ENCODE data around the gene IZUMO1R. TPM values are rescaled to one million over a fixed set of nuclear protein-coding genes. Genes with fewer than 3 reads are reported as not detected.

IZUMO1R gene
- total RNA-seq, 1 donor from 2014 or later, result not detected

DNA sequence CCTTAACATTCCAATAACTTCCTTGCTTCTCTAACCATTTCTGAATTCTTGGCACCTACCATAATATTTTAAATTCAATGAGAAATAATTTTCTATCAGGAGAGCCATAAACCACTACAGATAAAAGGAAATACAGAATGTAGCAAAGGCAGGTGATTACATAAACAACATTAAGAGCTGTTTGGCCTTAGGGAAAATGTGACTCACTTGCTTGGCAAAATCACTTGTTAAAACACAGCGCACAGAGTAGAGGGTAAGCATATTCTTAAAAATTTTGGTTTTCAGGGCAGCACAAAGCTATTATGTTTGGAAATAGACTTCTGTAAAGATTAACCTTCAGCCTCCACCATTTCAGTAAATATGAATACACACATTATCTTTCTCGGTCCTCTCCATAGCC, 26.4 kb downstream of the IZUMO1R start:
- no peak for DNase-seq
- Mint-ChIP-seq H3K9me3 (ENCODE audit: unreplicated experiment) (no peaks in the 10 kb centered on the region), H3K4me1 (ENCODE audit: low read depth, unreplicated experiment) (no peaks in the 10 kb centered on the region)

DNA sequence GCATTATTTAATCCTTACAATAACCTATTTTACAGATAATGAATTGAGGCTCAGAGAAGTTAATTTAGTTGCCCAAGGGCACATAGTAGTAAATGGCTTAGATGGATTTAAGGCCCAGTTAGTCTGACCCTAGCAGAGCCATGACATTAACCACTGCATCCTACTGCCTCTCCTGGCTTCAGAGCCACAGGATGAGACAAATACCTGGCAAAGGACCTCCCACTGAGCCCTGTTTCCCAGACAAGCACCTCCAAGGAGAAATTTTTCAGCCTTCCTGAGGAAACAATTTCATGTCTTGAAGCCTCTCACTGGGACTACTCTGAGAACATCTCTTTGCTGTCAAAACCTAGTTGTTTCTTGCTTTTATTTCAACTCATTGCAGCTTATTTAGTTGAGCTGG, 28.4 kb downstream of the IZUMO1R start:
- Mint-ChIP-seq H3K27ac (ENCODE audit: unreplicated experiment) (no peak overlapping the region), H3K4me1 (ENCODE audit: low read depth, unreplicated experiment) (no peaks in the 10 kb centered on the region), H3K9me3 (ENCODE audit: unreplicated experiment) (no peaks in the 10 kb centered on the region), H3K27me3 (ENCODE audit: unreplicated experiment) (no peaks in the 10 kb centered on the region), H3K4me3 (ENCODE audit: unreplicated experiment) (no peak overlapping the region), H3K36me3 (ENCODE audit: unreplicated experiment) (no peaks in the 10 kb centered on the region)
- DNase-seq, result no peak
- no peak for TF ChIP-seq CTCF (IDR thresholded peaks at IDR 0.05; ENCODE audit: partially characterized antibody, unreplicated experiment)

More for the DNA sequence above, 26.4 kb downstream of the IZUMO1R start:
- Mint-ChIP-seq H3K36me3 (ENCODE audit: unreplicated experiment) (no peaks in the 10 kb centered on the region), H3K4me3 (ENCODE audit: unreplicated experiment) (no peak overlapping the region), H3K27me3 (ENCODE audit: unreplicated experiment) (no peaks in the 10 kb centered on the region), H3K27ac (ENCODE audit: unreplicated experiment) (no peak overlapping the region)
- TF ChIP-seq CTCF (IDR thresholded peaks at IDR 0.05; ENCODE audit: partially characterized antibody, unreplicated experiment), result no peak

- H3K4me1 Mint-ChIP-seq (ENCODE audit: low read depth, unreplicated experiment), result no peaks in the 10 kb centered on the region
Measured at GRCh38 chr11:94336033-94336432, 31.7 kb downstream of the IZUMO1R start.

GRCh38 chr11:94338651-94339050, 34.3 kb downstream of the IZUMO1R start:
- no peaks in the 10 kb centered on the region for H3K4me1 Mint-ChIP-seq (ENCODE audit: low read depth, unreplicated experiment)
- no peak overlapping the region for H3K27ac Mint-ChIP-seq (ENCODE audit: unreplicated experiment)
- H3K9me3 Mint-ChIP-seq (ENCODE audit: unreplicated experiment), result no peaks in the 10 kb centered on the region
- no peak overlapping the region for H3K4me3 Mint-ChIP-seq (ENCODE audit: unreplicated experiment)
- H3K27me3 Mint-ChIP-seq (ENCODE audit: unreplicated experiment), result no peaks in the 10 kb centered on the region
- TF ChIP-seq CTCF (IDR thresholded peaks at IDR 0.05; ENCODE audit: partially characterized antibody, unreplicated experiment), result no peak
- no peak for DNase-seq
- H3K36me3 Mint-ChIP-seq (ENCODE audit: unreplicated experiment), result no peaks in the 10 kb centered on the region

More at GRCh38 chr11:94336033-94336432, 31.7 kb downstream of the IZUMO1R start:
- H3K27me3 Mint-ChIP-seq (ENCODE audit: unreplicated experiment), result no peaks in the 10 kb centered on the region
- no peak for DNase-seq
- no peak overlapping the region for H3K27ac Mint-ChIP-seq (ENCODE audit: unreplicated experiment)
- no peak overlapping the region for H3K4me3 Mint-ChIP-seq (ENCODE audit: unreplicated experiment)
- no peaks in the 10 kb centered on the region for H3K9me3 Mint-ChIP-seq (ENCODE audit: unreplicated experiment)
- H3K36me3 Mint-ChIP-seq (ENCODE audit: unreplicated experiment), result no peaks in the 10 kb centered on the region
- TF ChIP-seq CTCF (IDR thresholded peaks at IDR 0.05; ENCODE audit: partially characterized antibody, unreplicated experiment), result no peak

DNA sequence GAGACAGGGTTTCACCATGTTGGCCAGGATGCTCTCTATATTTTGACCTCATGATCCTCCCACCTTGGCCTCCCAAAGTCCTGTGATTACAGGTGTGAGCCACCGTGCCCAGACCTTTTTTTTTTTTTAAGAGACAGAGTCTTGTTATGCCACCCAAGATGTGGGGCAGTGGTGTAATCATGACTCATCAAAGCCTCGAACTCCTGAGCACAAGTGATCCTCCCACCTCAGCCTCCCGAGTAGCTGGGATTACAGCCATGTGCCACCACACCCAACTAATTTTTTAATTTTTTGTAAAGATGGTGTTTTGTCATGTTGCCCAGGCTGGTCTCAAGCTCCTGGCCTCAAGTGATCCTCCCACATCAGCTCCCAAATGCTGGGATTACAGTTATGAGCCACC, 37.9 kb downstream of the IZUMO1R start:
- DNase-seq, result no peak
- Mint-ChIP-seq H3K27ac (ENCODE audit: unreplicated experiment) (no peak overlapping the region), H3K27me3 (ENCODE audit: unreplicated experiment) (peaks cover 4% of the 10 kb centered on the region), H3K4me3 (ENCODE audit: unreplicated experiment) (no peak overlapping the region), H3K4me1 (ENCODE audit: low read depth, unreplicated experiment) (no peaks in the 10 kb centered on the region), H3K36me3 (ENCODE audit: unreplicated experiment) (peaks cover 15% of the 10 kb centered on the region), H3K9me3 (ENCODE audit: unreplicated experiment) (peaks cover 5% of the 10 kb centered on the region)
- TF ChIP-seq CTCF (IDR thresholded peaks at IDR 0.05; ENCODE audit: partially characterized antibody, unreplicated experiment), result no peak
